ENCODE data around the gene TMEM60. TPM values are rescaled to one million over a fixed set of nuclear protein-coding genes. Genes with fewer than 3 reads are reported as not detected.

The TMEM60 gene
- total RNA-seq, 1 donor from 2014 or later = 20.7 TPM

- Mint-ChIP-seq H3K4me1 (ENCODE audit: low read depth) (no peaks in the 10 kb centered on the region), H3K36me3 (ENCODE audit: insufficient read depth) (peaks cover 33% of the 10 kb centered on the region), H3K9me3 (ENCODE audit: low read depth) (peaks cover 36% of the 10 kb centered on the region), H3K27me3 (no peaks in the 10 kb centered on the region), H3K4me3 (ENCODE audit: low read depth) (no peak overlapping the region), H3K27ac (no peak overlapping the region)
- DNase-seq (ENCODE audit: low spot score, unreplicated experiment) = no peak
- no peak for TF ChIP-seq CTCF (IDR thresholded peaks at IDR 0.05; ENCODE audit: unreplicated experiment)
These were observed 26.4 kb upstream of the TMEM60 start for GRCh38 chr7:77824636-77825035.

- Mint-ChIP-seq H3K27me3 (no peaks in the 10 kb centered on the region), H3K27ac (no peak overlapping the region), H3K9me3 (ENCODE audit: low read depth) (peaks cover 43% of the 10 kb centered on the region), H3K4me3 (ENCODE audit: low read depth) (no peak overlapping the region), H3K36me3 (ENCODE audit: insufficient read depth) (peaks cover 38% of the 10 kb centered on the region), H3K4me1 (ENCODE audit: low read depth) (no peaks in the 10 kb centered on the region)
- DNase-seq (ENCODE audit: low spot score, unreplicated experiment) = no peak
- TF ChIP-seq CTCF (IDR thresholded peaks at IDR 0.05; ENCODE audit: unreplicated experiment) = no peak
These were observed 25.6 kb upstream of the TMEM60 start for GRCh38 chr7:77823787-77824186.

- no peak for TF ChIP-seq CTCF (IDR thresholded peaks at IDR 0.05; ENCODE audit: unreplicated experiment)
These were observed 24.0 kb upstream of the TMEM60 start for GRCh38 chr7:77822269-77822668.

GRCh38 chr7:77820967-77821366 is 22.7 kb upstream of the TMEM60 start:
- Mint-ChIP-seq H3K4me3 (ENCODE audit: low read depth) (no peak overlapping the region), H3K27ac (no peak overlapping the region), H3K27me3 (no peaks in the 10 kb centered on the region), H3K4me1 (ENCODE audit: low read depth) (no peaks in the 10 kb centered on the region), H3K9me3 (ENCODE audit: low read depth) (peaks cover 58% of the 10 kb centered on the region), H3K36me3 (ENCODE audit: insufficient read depth) (peaks cover 57% of the 10 kb centered on the region)
- DNase-seq (ENCODE audit: low spot score, unreplicated experiment) = no peak
- no peak for TF ChIP-seq CTCF (IDR thresholded peaks at IDR 0.05; ENCODE audit: unreplicated experiment)

More at GRCh38 chr7:77822269-77822668, 24.0 kb upstream of the TMEM60 start:
- no peak overlapping the region for H3K4me3 Mint-ChIP-seq (ENCODE audit: low read depth)
- H3K27me3 Mint-ChIP-seq = no peaks in the 10 kb centered on the region
- H3K9me3 Mint-ChIP-seq (ENCODE audit: low read depth) = peaks cover 52% of the 10 kb centered on the region
- no peak overlapping the region for H3K27ac Mint-ChIP-seq
- DNase-seq (ENCODE audit: low spot score, unreplicated experiment) = no peak
- H3K36me3 Mint-ChIP-seq (ENCODE audit: insufficient read depth) = peaks cover 48% of the 10 kb centered on the region
- no peaks in the 10 kb centered on the region for H3K4me1 Mint-ChIP-seq (ENCODE audit: low read depth)

GRCh38 chr7:77819021-77819420 is 20.8 kb upstream of the TMEM60 start:
- no peak for TF ChIP-seq CTCF (IDR thresholded peaks at IDR 0.05; ENCODE audit: unreplicated experiment)
- no peak for DNase-seq (ENCODE audit: low spot score, unreplicated experiment)
- Mint-ChIP-seq H3K27me3 (no peaks in the 10 kb centered on the region), H3K36me3 (ENCODE audit: insufficient read depth) (peaks cover 55% of the 10 kb centered on the region), H3K27ac (no peak overlapping the region), H3K4me1 (ENCODE audit: low read depth) (no peaks in the 10 kb centered on the region), H3K4me3 (ENCODE audit: low read depth) (no peak overlapping the region), H3K9me3 (ENCODE audit: low read depth) (peaks cover 53% of the 10 kb centered on the region)
